Suprapubic skin (tissue), 4 donors: ENCODE measurements around the gene MLF2. TPM values are rescaled to one million over a fixed set of nuclear protein-coding genes. Genes with fewer than 3 reads are reported as not detected.
A peak's percentile ranks its signal among the peaks of the same experiment; 100 is the strongest.

ENCODE experiments used
- DNase-seq, 2 donors: peaks; one replicate each; pipeline ENCODE4 v3.0.0-alpha.2; 2019; ENCODE audit warnings: low spot score in 2 of 2
- H3K27ac ChIP-seq: fragments of 200-600 bp; sonication (generic); one replicate; pipeline ENCODE4 v1.5.1; 2019
- H3K27me3 ChIP-seq: fragments of 200-600 bp; sonication (generic); one replicate; pipeline ENCODE4 v1.5.1; 2019
- H3K36me3 ChIP-seq: fragments of 200-600 bp; sonication (generic); one replicate; pipeline ENCODE4 v1.5.1; 2019
- H3K4me1 ChIP-seq: fragments of 200-600 bp; sonication (generic); one replicate; pipeline ENCODE4 v1.5.1; 2019
- H3K4me3 ChIP-seq: fragments of 200-600 bp; sonication (generic); one replicate; pipeline ENCODE4 v1.5.1; 2019; ENCODE audit warnings: mild to moderate bottlenecking
- H3K9me3 ChIP-seq: fragments of 200-600 bp; sonication (generic); one replicate; pipeline ENCODE4 v1.5.1; 2019
- EP300 ChIP-seq: sonication (generic); formaldehyde crosslinking; IDR thresholded peaks from one replicate; pipeline ENCODE4 v1.6.1; 2017; ENCODE audit warnings: antibody characterized with exemption
- POLR2A ChIP-seq, 2 donors: fragments of 450-650 bp; IDR thresholded peaks; one replicate each; pipeline ENCODE4 v1.6.1; 2017; ENCODE audit warnings: antibody characterized with exemption in 2 of 2, mild to moderate bottlenecking in 2 of 2, moderate library complexity in 2 of 2
- POLR2AphosphoS5 ChIP-seq, 3 donors: sonication (generic); formaldehyde crosslinking; IDR thresholded peaks; one replicate each; pipeline ENCODE4 v1.6.1; 2017; ENCODE audit warnings: antibody characterized with exemption in 3 of 3
- WGBS: methylation state at CpG from one replicate; pipeline ENCODE4 v1.1.5; 2018; 5-methylcytosine and 5-hydroxymethylcytosine counted together
- total RNA-seq, 4 donors: library from RNA; depleted of rRNA; stranded (reverse); fragments of >200 nt; gene quantifications; one replicate each; pipeline ENCODE4 v1.1.0, GENCODE V29; 2016
- TF ChIP-seq, protein P1 (sequence below), 2 donors: fragments of 200-600 bp in 1 of 2; fragments of 450-650 bp in 1 of 2; sonication (generic) in 1 of 2; IDR thresholded peaks; one replicate each; pipeline ENCODE4 v1.5.1; 2016 to 2019; ENCODE audit warnings: antibody characterized with exemption in 2 of 2, mild to moderate bottlenecking in 1 of 2, moderate library complexity in 1 of 2

The MLF2 gene
- total RNA-seq, 4 donors from 2014 or later: 147 to 195 (median 180) TPM

- Histone ChIP-seq H3K9me3 (no peaks in the 10 kb centered on the region), H3K27me3 (no peaks in the 10 kb centered on the region), H3K4me3 (peak within 1 kb of the TSS; percentile 9), H3K4me1 (peaks cover 56% of the 10 kb centered on the region), H3K27ac (peak within 1 kb of the TSS; percentile 4), H3K36me3 (peaks cover 19% of the 10 kb centered on the region)
- TF ChIP-seq POLR2A (IDR thresholded peaks at IDR 0.05) (no peak), POLR2AphosphoS5 (IDR thresholded peaks at IDR 0.05) (no peak), EP300 (no peak)
- TF ChIP-seq, protein P1, sequence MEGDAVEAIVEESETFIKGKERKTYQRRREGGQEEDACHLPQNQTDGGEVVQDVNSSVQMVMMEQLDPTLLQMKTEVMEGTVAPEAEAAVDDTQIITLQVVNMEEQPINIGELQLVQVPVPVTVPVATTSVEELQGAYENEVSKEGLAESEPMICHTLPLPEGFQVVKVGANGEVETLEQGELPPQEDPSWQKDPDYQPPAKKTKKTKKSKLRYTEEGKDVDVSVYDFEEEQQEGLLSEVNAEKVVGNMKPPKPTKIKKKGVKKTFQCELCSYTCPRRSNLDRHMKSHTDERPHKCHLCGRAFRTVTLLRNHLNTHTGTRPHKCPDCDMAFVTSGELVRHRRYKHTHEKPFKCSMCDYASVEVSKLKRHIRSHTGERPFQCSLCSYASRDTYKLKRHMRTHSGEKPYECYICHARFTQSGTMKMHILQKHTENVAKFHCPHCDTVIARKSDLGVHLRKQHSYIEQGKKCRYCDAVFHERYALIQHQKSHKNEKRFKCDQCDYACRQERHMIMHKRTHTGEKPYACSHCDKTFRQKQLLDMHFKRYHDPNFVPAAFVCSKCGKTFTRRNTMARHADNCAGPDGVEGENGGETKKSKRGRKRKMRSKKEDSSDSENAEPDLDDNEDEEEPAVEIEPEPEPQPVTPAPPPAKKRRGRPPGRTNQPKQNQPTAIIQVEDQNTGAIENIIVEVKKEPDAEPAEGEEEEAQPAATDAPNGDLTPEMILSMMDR (IDR thresholded peaks at IDR 0.05): no peak
- DNase-seq: no peak
- 64% methylated on average over 14 of the region's 15 CpGs for WGBS
These were observed 19.4 kb upstream of the MLF2 start, which contains the start of gene LAG3 for GRCh38 chr12:6772331-6772695. TSS of gene LAG3 (plus strand) at chr12:6772520. CDS start at chr12:6772853, 333 bp downstream.

- peaks cover 19% of the 10 kb centered on the region for H3K36me3 ChIP-seq
- TF ChIP-seq, protein P1 (IDR thresholded peaks at IDR 0.05): peak in 1 of 2 donors; percentile 6
- TF ChIP-seq EP300: no peak
- peak overlapping the region; percentile 4 for H3K27ac ChIP-seq
- no peaks in the 10 kb centered on the region for H3K9me3 ChIP-seq
- H3K4me3 ChIP-seq: no peak overlapping the region
- H3K4me1 ChIP-seq: peaks cover 57% of the 10 kb centered on the region
- no peak for DNase-seq
- WGBS: 73% methylated on average over 12 of the region's 12 CpGs
- H3K27me3 ChIP-seq: no peaks in the 10 kb centered on the region
These were observed 18.8 kb upstream of the MLF2 start for GRCh38 chr12:6771509-6772330.

DNA sequence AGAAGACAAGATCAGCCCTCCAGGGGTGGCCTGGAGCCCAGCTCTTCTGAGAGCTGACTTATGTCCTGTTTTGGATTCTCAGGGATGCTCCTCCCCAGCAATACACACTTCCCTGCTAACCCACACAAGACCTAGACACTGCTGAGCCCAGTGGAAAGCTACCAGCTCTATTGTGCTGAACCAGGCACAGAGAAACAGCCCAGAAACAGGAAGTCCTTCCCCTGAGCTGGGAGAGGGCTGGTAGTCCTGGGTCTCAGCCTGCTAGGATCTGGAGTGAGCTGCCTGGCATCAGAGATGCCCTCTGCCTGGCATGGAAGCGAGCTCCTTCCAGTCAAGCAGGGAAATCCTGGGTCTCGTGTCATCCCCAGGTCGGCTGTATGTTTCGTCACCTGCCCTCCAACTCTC is 18.2 kb upstream of the MLF2 start:
- no peak overlapping the region for H3K4me3 ChIP-seq
- peak overlapping the region; percentile 4 for H3K27ac ChIP-seq
- TF ChIP-seq, protein P1 (IDR thresholded peaks at IDR 0.05): no peak
- no peak for TF ChIP-seq POLR2AphosphoS5 (IDR thresholded peaks at IDR 0.05)
- no peak for TF ChIP-seq POLR2A (IDR thresholded peaks at IDR 0.05)
- no peak for TF ChIP-seq EP300
- DNase-seq: no peak
- H3K9me3 ChIP-seq: no peaks in the 10 kb centered on the region
- no peaks in the 10 kb centered on the region for H3K27me3 ChIP-seq
- 77% methylated on average over 4 of the region's 4 CpGs for WGBS
- H3K4me1 ChIP-seq: peaks cover 57% of the 10 kb centered on the region
- H3K36me3 ChIP-seq: peaks cover 19% of the 10 kb centered on the region

GRCh38 chr12:6770600-6770999 is 17.7 kb upstream of the MLF2 start:
- Histone ChIP-seq H3K4me1 (peaks cover 62% of the 10 kb centered on the region), H3K9me3 (no peaks in the 10 kb centered on the region), H3K27ac (peak overlapping the region; percentile 4), H3K27me3 (no peaks in the 10 kb centered on the region), H3K36me3 (peaks cover 19% of the 10 kb centered on the region), H3K4me3 (no peak overlapping the region)
- TF ChIP-seq POLR2AphosphoS5 (IDR thresholded peaks at IDR 0.05) (no peak), POLR2A (IDR thresholded peaks at IDR 0.05) (no peak), EP300 (no peak)
- TF ChIP-seq, protein P1 (IDR thresholded peaks at IDR 0.05): no peak
- 82% methylated on average over 10 of the region's 10 CpGs for WGBS
- no peak for DNase-seq

GRCh38 chr12:6770094-6770493 is 17.2 kb upstream of the MLF2 start:
- no peak overlapping the region for H3K27ac ChIP-seq
- H3K4me1 ChIP-seq: peaks cover 67% of the 10 kb centered on the region
- 78% methylated on average over 8 of the region's 12 CpGs for WGBS
- H3K27me3 ChIP-seq: no peaks in the 10 kb centered on the region
- no peaks in the 10 kb centered on the region for H3K9me3 ChIP-seq
- peaks cover 19% of the 10 kb centered on the region for H3K36me3 ChIP-seq
- H3K4me3 ChIP-seq: no peak overlapping the region
- TF ChIP-seq POLR2AphosphoS5 (IDR thresholded peaks at IDR 0.05) (no peak), EP300 (no peak), POLR2A (IDR thresholded peaks at IDR 0.05) (no peak)
- TF ChIP-seq, protein P1 (IDR thresholded peaks at IDR 0.05): no peak
- DNase-seq: no peak
